Stimulated activated CD4-positive, alpha-beta T cell treated with anti-CD3 and anti-CD28 coated beads, Interleukin-1b, Interleukin-23, amount 100 ng/mL, for 24 hours (primary cell): Measurements from ENCODE around the gene TLN1.
A peak's percentile ranks its signal among the peaks of the same experiment; 100 is the strongest.

Source experiments
- DNase-seq, 4 experiments: peaks; one replicate each; pipeline ENCODE4 v3.0.0-alpha.2; 2020; ENCODE audit warnings: low read depth in 4 of 4, low spot score in 1 of 4

The TLN1 gene

GRCh38 chr9:35732185-35732799 is at the start of gene TLN1, which contains the start of gene CREB3:
TLN1 (minus strand) TSS chr9:35732195; CDS start chr9:35725694, 6,501 bp downstream.
CREB3 (plus strand) TSS chr9:35732666; CDS start chr9:35732773, 107 bp downstream.
- DNase-seq: peak; percentile 84 to 97 (median 91)

DNA sequence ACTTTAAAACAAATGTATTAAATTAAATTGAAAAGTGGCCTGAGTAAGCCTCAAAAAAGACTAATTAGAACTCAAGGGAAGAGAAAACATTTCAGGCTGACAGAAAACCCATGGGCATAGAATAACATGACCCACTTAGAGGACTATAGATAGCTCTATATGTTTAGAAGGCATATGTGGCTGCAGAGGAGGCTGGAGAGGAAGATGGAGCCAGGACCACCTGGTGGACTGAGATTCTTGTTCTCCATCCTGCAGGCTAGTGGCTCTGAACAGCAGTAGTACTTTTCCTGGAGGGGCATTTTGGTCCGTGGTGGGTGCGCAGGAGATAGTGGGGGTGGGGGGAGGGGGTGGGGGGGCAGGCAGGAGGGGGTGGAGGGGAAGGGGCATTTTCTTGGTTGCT is 49.1 kb upstream of the TLN1 start:
- no peak for DNase-seq

GRCh38 chr9:35778496-35778895 is 46.5 kb upstream of the TLN1 start:
- no peak for DNase-seq

DNA sequence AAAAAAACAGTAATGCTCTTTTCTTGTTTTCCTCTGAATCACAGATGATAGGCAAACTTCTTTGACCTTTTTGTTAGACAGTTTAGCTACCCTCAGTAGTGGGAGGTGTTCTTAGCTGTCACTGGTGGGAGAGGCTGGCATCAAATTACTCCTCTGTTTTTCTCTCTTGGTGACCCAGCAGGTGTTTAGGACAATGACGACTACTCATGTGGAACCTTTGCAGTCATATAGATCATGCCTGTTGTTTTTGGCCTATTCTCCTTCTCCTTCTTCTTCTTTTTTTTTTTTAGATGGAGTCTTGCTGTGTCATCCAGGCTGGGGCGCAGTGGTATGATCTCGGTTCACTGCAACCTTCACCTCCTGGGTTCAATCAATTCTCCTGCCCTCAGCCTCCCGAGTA is 44.0 kb upstream of the TLN1 start:
- no peak for DNase-seq

DNA sequence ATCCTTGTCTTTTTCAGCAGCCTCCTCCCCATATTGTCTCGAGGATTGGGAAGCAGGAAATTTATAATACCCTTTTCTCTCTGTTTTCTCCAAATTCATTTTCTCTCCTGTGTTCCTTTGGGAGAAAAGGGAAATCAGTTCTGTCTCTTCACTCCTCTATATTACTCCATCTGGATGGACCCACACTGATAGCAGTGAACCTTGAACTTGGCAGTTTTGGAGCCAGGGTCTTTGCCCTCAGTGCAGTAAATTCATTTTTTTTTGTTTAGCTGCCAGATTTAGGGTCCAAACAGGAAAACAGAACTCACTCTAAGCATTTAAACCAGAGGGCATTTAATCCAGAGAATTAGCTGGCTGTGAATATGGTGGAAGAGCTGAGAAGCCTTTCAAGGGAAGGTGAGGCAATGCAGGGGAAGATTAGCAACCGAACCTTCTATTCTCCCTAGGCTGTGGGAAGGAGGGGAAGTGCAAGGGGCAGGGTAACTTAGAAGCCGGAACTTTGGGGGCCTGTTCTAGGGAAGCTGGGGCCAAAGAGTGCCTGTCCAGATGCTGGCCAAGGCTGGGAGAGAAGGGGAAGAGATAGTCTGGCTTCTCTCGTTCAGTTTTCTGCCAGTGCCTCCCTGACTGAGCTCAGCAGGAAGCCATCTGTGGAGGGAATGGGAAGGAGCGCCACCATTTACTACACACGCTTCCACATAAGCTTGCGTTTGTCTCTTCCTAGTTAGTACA is 43.1 kb upstream of the TLN1 start:
- DNase-seq: no peak

DNA sequence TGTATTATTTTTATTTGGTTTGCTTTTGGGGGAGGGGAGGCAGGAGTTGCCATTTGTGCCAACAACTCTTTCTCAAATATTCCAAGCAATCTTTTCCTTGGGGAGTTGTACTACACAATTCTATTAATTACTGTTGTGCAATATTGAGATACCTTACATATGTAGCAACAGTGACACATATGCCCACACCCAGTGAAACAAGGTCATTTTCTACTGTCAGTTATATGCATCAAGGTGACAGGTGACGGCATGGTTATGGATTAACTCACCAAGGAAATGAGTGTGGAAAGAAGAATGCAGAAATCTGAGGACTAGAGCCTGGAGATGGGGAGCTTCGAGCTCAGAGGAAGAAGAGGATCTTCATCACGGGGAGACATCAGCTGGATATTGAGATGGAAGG is 39.9 kb upstream of the TLN1 start:
- no peak for DNase-seq

GRCh38 chr9:35771534-35771933 is 39.5 kb upstream of the TLN1 start:
- DNase-seq: no peak

DNA sequence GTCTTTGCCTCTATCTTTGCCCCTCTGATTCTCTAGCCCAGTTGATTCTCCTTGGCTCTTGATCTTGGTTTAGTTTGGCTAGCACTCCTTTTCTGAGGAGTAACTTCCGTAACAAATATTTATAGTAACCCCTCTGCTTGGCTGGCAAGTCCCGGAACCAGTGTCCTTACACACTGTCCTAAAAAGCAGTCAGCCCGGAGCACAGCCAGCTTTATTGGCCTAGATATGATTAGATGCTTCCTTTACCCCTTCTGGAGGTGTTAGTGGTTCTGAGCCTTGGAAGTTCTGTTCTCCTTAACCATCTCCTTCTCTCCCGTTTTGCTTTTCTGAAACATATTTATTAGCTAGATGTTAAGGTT is 39.1 kb upstream of the TLN1 start:
- no peak for DNase-seq

DNA sequence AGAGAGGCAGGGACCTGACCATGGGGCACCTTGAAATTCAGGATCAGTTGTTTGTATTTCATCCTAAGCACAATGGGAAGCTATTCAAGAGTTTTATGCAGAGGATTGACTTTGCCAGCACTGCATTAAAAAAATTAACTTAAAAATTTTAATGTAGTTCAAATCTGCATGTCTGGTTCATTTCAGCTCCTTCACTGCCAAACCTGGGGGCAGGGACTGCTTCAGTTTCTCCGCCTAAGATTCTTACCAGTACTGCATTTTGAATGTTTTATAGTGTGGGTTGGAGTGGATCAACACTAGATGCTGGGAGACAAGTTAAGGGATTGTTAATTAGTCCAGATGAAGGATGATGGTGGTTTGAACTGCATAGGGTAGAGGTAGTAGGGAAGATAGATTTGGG is 37.8 kb upstream of the TLN1 start:
- no peak for DNase-seq

- DNase-seq: no peak
Observed at GRCh38 chr9:35767458-35767857, 35.5 kb upstream of the TLN1 start.

- DNase-seq: no peak
Observed at GRCh38 chr9:35766997-35767396, 35.0 kb upstream of the TLN1 start.

DNA sequence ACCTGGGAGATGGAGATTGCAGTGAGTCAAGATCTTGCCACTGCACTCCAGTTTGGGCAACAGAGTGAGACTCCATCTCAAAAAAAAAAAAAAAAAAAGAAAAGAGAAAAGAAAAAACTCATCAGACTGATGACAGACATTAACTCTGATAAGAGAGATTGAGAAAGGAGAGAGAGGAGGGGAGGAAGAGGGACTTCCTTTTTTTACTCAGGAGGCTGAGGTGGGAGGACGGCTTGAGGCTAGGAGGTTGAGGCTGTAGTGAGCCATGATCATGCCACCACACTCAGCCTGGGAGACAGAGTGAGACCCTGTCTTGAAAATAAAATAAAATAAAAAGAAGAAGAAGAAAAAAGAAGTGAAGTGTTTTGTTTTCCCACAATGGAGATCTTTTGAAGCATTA is 31.8 kb upstream of the TLN1 start:
- DNase-seq: no peak

DNA sequence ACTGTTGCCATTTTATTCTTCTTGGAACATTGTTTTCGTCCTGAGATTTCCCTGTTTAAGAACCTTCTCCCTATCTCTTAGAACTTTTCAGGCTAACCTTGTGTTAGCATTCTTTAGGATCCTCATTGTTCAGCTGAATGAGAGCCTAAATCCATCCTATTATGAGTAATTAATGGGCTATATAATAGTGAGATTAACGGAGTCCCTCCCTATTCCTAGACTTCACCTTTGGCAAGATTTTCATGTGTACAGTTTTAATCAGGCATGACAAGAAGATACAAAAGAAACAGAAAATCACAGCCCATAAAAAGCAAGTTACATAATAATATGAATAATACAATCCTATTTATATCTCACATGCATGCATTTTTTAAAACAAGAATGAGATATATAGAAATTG is 31.2 kb upstream of the TLN1 start:
- DNase-seq: no peak

DNA sequence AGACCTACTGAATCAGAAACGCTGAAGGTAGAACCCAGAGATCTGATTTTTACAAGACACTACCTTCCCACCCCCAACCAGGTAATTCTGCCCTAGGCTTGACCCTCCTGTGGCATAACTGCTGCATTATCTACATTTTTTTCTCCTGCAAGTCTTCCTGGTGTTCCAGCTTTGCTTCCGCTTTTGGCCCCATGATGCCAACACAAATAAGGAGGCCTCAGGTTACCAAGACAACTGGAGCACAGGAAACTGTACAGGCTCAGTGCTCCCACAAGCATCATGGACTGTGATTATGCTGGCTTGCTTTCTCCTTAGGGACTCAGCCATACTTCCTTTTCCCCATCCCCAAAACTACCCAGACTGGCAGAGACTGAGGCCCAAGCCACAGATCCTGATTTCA is 28.7 kb upstream of the TLN1 start:
- no peak for DNase-seq

- DNase-seq: no peak
Observed at GRCh38 chr9:35759795-35760194, 27.8 kb upstream of the TLN1 start.

- no peak for DNase-seq
Observed at GRCh38 chr9:35758475-35759050, 26.6 kb upstream of the TLN1 start.

DNA sequence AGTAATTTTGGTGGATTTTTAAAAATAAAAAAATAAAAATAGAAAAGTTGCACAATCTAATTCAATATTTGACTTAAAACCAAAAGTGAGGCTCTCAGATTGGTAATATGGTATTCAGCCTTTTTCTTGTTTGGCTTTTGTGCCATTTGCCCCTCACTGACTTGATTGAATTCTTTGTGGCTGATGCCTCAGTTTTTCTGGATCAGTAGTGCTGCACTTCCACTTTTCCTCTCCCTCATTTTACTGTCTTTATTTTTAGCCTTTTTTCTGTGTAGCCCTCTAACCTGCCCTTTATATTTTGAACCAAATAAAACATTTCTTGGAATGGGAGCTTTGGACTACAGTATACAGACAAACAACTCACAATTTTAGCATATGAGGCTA is 25.9 kb upstream of the TLN1 start:
- DNase-seq: no peak

GRCh38 chr9:35757226-35757891 is 25.4 kb upstream of the TLN1 start:
- no peak for DNase-seq

DNA sequence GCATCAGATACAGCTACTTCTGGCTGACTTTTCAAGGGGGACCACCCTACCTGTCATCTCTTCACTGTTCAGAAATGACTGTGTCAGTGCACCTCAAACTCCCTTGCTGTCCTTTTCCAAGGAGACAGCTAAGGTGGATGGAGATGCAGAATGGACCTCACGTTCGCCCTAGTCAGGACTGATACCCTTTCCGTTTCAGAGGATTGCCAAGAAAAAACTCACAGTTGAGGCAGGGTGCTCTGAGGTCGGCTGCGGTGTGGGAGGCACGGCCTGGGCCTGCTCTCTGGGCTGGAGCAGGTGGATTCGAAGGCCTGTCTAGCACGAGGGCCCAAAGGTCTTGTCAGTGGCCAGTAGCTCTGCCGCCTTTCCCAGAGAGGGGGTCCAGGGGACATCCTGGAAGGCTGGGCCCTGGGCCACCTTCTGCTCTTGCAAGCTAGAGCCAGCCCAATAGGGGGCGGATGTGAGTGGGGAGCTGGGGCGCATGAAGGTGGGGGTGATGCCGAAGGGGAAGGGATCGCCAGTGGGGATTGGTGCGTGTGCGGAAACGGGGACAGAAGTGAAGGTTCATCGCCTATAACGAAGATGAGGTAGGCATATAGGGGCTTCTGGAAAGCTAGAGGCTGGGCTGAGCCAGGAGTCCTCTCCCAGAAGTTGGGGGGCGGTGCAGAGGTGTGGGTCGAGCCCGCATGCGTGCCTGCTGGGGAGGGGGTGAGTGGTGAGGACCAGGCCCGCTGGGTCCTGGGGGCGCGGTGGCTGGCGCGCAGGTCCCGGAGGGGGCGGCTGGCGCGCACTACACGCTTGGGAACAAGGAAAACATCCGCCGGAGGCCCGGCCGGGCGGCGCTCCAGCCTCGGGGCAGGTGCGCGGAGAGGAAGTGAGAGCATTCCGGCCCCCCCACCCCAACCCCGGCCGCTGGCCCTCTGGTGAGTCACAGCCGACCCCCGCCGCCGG is 24.6 kb upstream of the TLN1 start:
- DNase-seq: peak; percentile 53 to 86 (median 68)

DNA sequence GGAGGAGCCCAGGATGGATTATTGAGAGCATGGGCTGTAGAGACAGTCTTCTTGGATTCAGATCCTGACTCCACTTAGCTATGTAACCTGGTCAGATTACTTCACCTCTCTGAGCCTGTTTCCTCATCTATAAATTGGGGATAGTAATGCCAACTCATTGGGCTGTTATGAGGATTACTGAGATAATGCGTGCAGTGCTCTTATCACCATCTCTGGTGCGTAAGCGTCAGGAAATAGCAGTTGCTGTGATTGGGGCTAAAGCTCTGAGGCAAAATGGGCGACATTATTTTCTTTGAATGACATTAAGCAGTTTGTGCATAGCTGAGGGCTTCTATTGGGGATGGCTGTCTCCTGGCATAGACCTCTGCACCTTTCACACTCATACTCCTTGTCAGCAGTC is 23.1 kb upstream of the TLN1 start:
- no peak for DNase-seq

DNA sequence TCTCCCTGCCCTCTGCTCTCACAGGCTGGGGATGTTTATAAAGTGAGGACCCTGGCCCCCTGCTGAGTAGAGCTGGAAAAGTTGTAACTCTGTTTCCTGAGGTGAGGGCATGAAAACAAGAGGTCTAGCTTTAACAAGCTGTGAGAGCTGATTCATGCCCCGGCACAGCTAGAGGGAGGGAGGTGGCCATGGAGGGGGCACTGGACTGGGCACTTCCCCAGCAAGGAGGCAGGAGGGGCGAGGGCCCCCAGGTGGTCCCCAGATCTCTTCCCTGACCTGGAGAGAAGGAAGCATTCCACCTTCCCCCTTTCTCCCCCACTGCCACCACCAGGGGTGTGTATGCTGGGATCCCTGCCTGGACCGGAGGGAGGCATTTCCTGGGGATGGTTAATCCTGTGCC is 22.3 kb upstream of the TLN1 start, which contains the start of gene MSMP:
Gene MSMP (minus strand): TSS at position 13 of the 400 bp plus-strand sequence. CDS start 147 bp downstream, outside the sequence.
- DNase-seq: no peak
